Mesenchymal stem cell (in vitro differentiated cells and primary cell): ENCODE measurements around the gene PPP1R36.

ENCODE experiments used
- DNase-seq: peaks from one replicate; pipeline ENCODE4 v3.0.0-alpha.2; 2013
- H2AFZ ChIP-seq: one replicate; pipeline ENCODE4 v1.6.1; 2013; ENCODE audit warnings: low read depth, mild to moderate bottlenecking, control low read depth, inconsistent platforms, low read length, moderate library complexity
- H2AK5ac ChIP-seq: 2 replicates; pipeline ENCODE4 v1.6.1; 2013; ENCODE audit warnings: low read length, moderate library complexity, mild to moderate bottlenecking, inconsistent platforms; ENCODE audit not compliant: severe bottlenecking
- H2BK120ac ChIP-seq: one replicate; pipeline ENCODE4 v1.6.1; 2013; ENCODE audit warnings: low read depth, mild to moderate bottlenecking, inconsistent platforms, low read length, moderate library complexity
- H2BK12ac ChIP-seq, 2 experiments: one replicate each; pipeline ENCODE4 v1.6.1; 2013; ENCODE audit warnings: inconsistent platforms in 2 of 2, low read length in 2 of 2, mild to moderate bottlenecking in 2 of 2, moderate library complexity in 2 of 2, control low read depth in 1 of 2
- H2BK15ac ChIP-seq: one replicate; pipeline ENCODE4 v1.6.1; 2013; ENCODE audit warnings: mild to moderate bottlenecking, low read depth, inconsistent platforms; ENCODE audit not compliant: poor library complexity, severe bottlenecking
- H2BK5ac ChIP-seq: 2 replicates; pipeline ENCODE4 v1.6.1; 2013; ENCODE audit warnings: low read depth, mild to moderate bottlenecking, low read length, control low read depth, inconsistent platforms; ENCODE audit not compliant: poor library complexity, severe bottlenecking
- H3K14ac ChIP-seq, 2 experiments: one replicate each; pipeline ENCODE4 v1.6.1; 2013; ENCODE audit warnings: inconsistent platforms in 2 of 2, low read length in 2 of 2, control low read depth in 1 of 2, mild to moderate bottlenecking in 1 of 2, moderate library complexity in 1 of 2
- H3K18ac ChIP-seq, 2 experiments: one replicate each; pipeline ENCODE4 v1.6.1; 2013; ENCODE audit warnings: inconsistent platforms in 2 of 2, low read length in 2 of 2, control low read depth in 1 of 2, low read depth in 1 of 2, mild to moderate bottlenecking in 1 of 2
- H3K23ac ChIP-seq, 2 experiments: one replicate each; pipeline ENCODE4 v1.6.1; 2013; ENCODE audit warnings: inconsistent platforms in 2 of 2, low read length in 2 of 2, mild to moderate bottlenecking in 2 of 2, moderate library complexity in 2 of 2, control low read depth in 1 of 2
- H3K27ac ChIP-seq: 2 replicates; pipeline ENCODE4 v1.5.1; 2013; ENCODE audit warnings: mild to moderate bottlenecking, moderate library complexity, low read length, control low read depth, inconsistent platforms; ENCODE audit not compliant: poor library complexity, severe bottlenecking
- H3K27me3 ChIP-seq, 2 experiments: 2 replicates each; pipeline versions ENCODE4 v1.6.1 to v1.7.0; 2013; ENCODE audit warnings: low read length in 2 of 2, mild to moderate bottlenecking in 2 of 2, moderate library complexity in 2 of 2, control low read depth in 1 of 2, inconsistent platforms in 1 of 2; ENCODE audit not compliant: control insufficient read depth in 1 of 2, insufficient read depth in 1 of 2
- H3K36me3 ChIP-seq, 2 experiments: 2 replicates each; pipeline versions ENCODE4 v1.6.1 to v1.7.0; 2013; ENCODE audit warnings: low read length in 2 of 2, control low read depth in 1 of 2, inconsistent platforms in 1 of 2, low read depth in 1 of 2, mild to moderate bottlenecking in 1 of 2; ENCODE audit not compliant: insufficient read depth in 2 of 2, control insufficient read depth in 1 of 2
- H3K4ac ChIP-seq, 2 experiments: one replicate each; pipeline ENCODE4 v1.6.1; 2013; ENCODE audit warnings: inconsistent platforms in 2 of 2, low read length in 2 of 2, mild to moderate bottlenecking in 2 of 2, moderate library complexity in 2 of 2, control low read depth in 1 of 2, low read depth in 1 of 2
- H3K4me1 ChIP-seq: 2 replicates; pipeline ENCODE4 v1.6.1; 2013; ENCODE audit warnings: low read depth, low read length, control low read depth; ENCODE audit not compliant: control insufficient read depth, insufficient read depth
- H3K4me2 ChIP-seq: 2 replicates; pipeline ENCODE4 v1.6.1; 2013; ENCODE audit warnings: low read length, mild to moderate bottlenecking, inconsistent platforms; ENCODE audit not compliant: poor library complexity, severe bottlenecking
- H3K4me3 ChIP-seq, 2 experiments: 2 replicates each; pipeline versions ENCODE4 v1.5.1 to v1.7.0; 2013; ENCODE audit warnings: low read length in 2 of 2, mild to moderate bottlenecking in 2 of 2, control low read depth in 1 of 2, low read depth in 1 of 2; ENCODE audit not compliant: insufficient read depth in 1 of 2
- H3K79me1 ChIP-seq: replicated peaks from 2 replicates; pipeline ENCODE4 v1.6.1; 2013; ENCODE audit warnings: mild to moderate bottlenecking, control low read depth, low read length, inconsistent platforms; ENCODE audit not compliant: poor library complexity, severe bottlenecking
- H3K9ac ChIP-seq: 2 replicates; pipeline ENCODE4 v1.7.0; 2013; ENCODE audit warnings: mild to moderate bottlenecking, low read length, moderate library complexity
- H3K9me3 ChIP-seq: 2 replicates; pipeline ENCODE4 v1.7.0; 2013; ENCODE audit warnings: mild to moderate bottlenecking, low read length; ENCODE audit not compliant: control insufficient read depth
- H4K8ac ChIP-seq: one replicate; pipeline ENCODE4 v1.6.1; 2013; ENCODE audit warnings: inconsistent platforms, mild to moderate bottlenecking, low read length, moderate library complexity
- H4K91ac ChIP-seq: one replicate; pipeline ENCODE4 v1.6.1; 2013; ENCODE audit warnings: mild to moderate bottlenecking, low read length, inconsistent platforms
- WGBS: methylation state at CpG from one replicate; pipeline ENCODE4 v1.1.7; 2013; ENCODE audit warnings: mixed read lengths; 5-methylcytosine and 5-hydroxymethylcytosine counted together

PPP1R36 gene

GRCh38 chr14:64611358-64612020 lies 61.7 kb downstream of the PPP1R36 start:
- Histone ChIP-seq H4K91ac (no peak overlapping the region), H3K14ac (peak overlapping the region in 1 of 2 experiments; percentile 36), H3K4me2 (no peak overlapping the region), H2BK15ac (no peak overlapping the region), H2BK5ac (no peak overlapping the region), H3K9ac (peak overlapping the region; percentile 72), H2AFZ (no peak overlapping the region), H3K27me3 (peaks cover 0 to 4% of the 10 kb centered on the region in 2 experiments), H4K8ac (peak overlapping the region; percentile 72), H3K4me3 (no peak overlapping the region), H2BK12ac (peak overlapping the region in 1 of 2 experiments; percentile 93), H3K27ac (peak overlapping the region; percentile 36), H3K4ac (peak overlapping the region in 1 of 2 experiments; percentile 92), H3K4me1 (peaks cover 3% of the 10 kb centered on the region), H3K36me3 (no peaks in the 10 kb centered on the region), H2AK5ac (peak overlapping the region; percentile 80), H3K9me3 (no peaks in the 10 kb centered on the region), H2BK120ac (no peak overlapping the region), H3K18ac (peak overlapping the region; percentile 81 to 92), H3K79me1 (no peaks in the 10 kb centered on the region), H3K23ac (no peak overlapping the region)
- peak; percentile 66 for DNase-seq
- WGBS, result 20% methylated on average over 1 of the region's 1 CpG

DNA sequence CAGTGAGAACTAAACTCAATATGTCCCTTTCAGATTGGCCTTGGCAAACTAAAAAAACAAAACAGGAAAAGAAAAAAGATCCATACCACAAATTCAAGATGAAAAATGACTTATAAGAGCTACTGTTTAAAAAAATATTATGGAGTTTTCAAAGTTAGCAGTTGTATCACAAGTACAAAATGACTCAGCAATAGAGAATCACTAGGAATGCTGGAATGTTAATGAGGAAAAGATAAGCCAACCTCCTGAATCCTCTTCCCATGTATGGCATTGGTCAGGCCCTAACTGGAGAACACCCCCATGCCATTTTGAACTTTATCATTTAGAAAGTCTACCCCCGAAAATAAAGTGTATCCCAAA lies 62.2 kb downstream of the PPP1R36 start:
- no peaks in the 10 kb centered on the region for H3K27me3 ChIP-seq
- H4K8ac ChIP-seq, result no peak overlapping the region
- no peak overlapping the region for H3K23ac ChIP-seq
- H3K9ac ChIP-seq, result peak overlapping the region; percentile 72
- H3K27ac ChIP-seq, result peak overlapping the region; percentile 36
- no peak overlapping the region for H3K14ac ChIP-seq
- no peaks in the 10 kb centered on the region for H3K9me3 ChIP-seq
- no peak overlapping the region for H4K91ac ChIP-seq
- no peak overlapping the region for H2BK15ac ChIP-seq
- DNase-seq, result peak; percentile 71
- no peak overlapping the region for H2AFZ ChIP-seq
- H3K4me3 ChIP-seq, result no peak overlapping the region
- H3K36me3 ChIP-seq, result no peaks in the 10 kb centered on the region
- no peak overlapping the region for H2BK12ac ChIP-seq
- no peak overlapping the region for H3K4me2 ChIP-seq
- H2BK120ac ChIP-seq, result no peak overlapping the region
- no peaks in the 10 kb centered on the region for H3K79me1 ChIP-seq
- H2AK5ac ChIP-seq, result no peak overlapping the region
- H3K4me1 ChIP-seq, result peaks cover 3% of the 10 kb centered on the region
- H3K4ac ChIP-seq, result no peak overlapping the region
- no peak overlapping the region for H2BK5ac ChIP-seq
- WGBS, result no CpG with 5 or more reads among the region's 1 CpG
- H3K18ac ChIP-seq, result no peak overlapping the region

DNA sequence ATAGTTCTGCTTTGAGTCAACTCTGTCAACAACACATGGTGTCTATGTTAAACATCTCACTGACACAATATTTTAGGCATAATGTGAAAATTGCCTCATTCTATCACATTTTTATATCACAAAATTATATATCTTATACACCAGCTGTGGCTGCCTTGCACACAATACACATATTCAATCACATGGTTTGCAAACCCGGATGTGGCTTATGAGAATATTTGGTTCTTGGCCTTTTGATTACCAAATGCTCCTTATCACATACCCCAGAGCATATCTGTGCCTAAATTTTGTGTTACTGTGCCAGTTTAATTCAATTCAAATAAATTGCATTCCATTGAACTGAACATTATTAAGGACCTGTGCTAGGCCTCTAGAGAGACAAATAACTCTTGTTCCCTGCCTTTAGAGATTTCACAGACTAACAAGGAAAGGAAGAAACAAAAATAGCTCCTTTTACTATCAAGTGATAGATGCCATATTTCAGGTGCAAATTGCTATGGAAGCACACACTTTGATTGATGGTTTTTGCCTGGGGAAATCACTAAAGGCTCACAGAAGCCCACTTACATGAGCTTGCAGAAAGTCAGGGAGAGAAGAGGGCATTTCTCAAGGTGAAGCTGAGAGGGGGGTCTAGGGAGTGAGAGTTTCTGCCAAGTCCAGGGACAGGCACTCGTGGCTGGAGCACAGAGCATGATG lies 63.4 kb downstream of the PPP1R36 start:
- Histone ChIP-seq H3K79me1 (no peaks in the 10 kb centered on the region), H3K4me3 (no peak overlapping the region)

DNA sequence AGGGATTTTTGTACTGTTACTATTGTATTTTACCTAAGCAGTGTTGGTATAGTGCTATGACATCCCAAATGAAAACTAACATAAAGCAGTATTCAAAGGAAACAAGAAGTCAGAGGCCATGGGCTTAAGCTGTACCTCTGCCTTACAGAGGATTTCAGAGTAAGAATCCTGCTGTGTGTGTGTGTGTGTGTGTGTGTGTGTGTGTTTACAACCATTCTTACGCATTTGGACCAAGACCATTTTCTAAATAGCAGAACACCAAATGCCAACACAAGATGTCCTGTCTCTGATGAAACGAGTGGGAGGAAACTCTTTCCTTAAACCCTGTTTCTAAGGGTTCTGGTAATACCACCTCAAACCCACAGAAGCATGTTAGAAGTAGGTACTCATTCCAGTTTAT lies 64.4 kb downstream of the PPP1R36 start:
- Histone ChIP-seq H4K8ac (no peak overlapping the region), H2AK5ac (no peak overlapping the region), H3K9ac (no peak overlapping the region), H2AFZ (no peak overlapping the region), H3K36me3 (no peaks in the 10 kb centered on the region), H3K14ac (no peak overlapping the region), H3K4me1 (peaks cover 3% of the 10 kb centered on the region), H2BK5ac (no peak overlapping the region), H3K4me3 (no peak overlapping the region), H4K91ac (no peak overlapping the region), H2BK120ac (no peak overlapping the region), H3K27ac (no peak overlapping the region), H3K4ac (peak overlapping the region in 1 of 2 experiments; percentile 82), H3K18ac (peak overlapping the region in 1 of 2 experiments; percentile 35), H3K9me3 (no peaks in the 10 kb centered on the region), H3K23ac (no peak overlapping the region), H3K79me1 (no peaks in the 10 kb centered on the region), H2BK12ac (peak overlapping the region; percentile 61 to 81), H2BK15ac (no peak overlapping the region), H3K4me2 (no peak overlapping the region), H3K27me3 (no peaks in the 10 kb centered on the region)
- no CpG with 5 or more reads among the region's 2 CpGs for WGBS
- DNase-seq, result peak; percentile 45

More for the DNA sequence above, 63.4 kb downstream of the PPP1R36 start:
- H3K36me3 ChIP-seq, result no peaks in the 10 kb centered on the region
- peak overlapping the region; percentile 92 for H4K91ac ChIP-seq
- H3K9me3 ChIP-seq, result no peaks in the 10 kb centered on the region
- H2BK120ac ChIP-seq, result peak overlapping the region; percentile 79
- no peak overlapping the region for H3K23ac ChIP-seq
- no peak overlapping the region for H2BK15ac ChIP-seq
- H3K27me3 ChIP-seq, result no peaks in the 10 kb centered on the region
- WGBS, result 95% methylated on average over 2 of the region's 2 CpGs
- H4K8ac ChIP-seq, result peak overlapping the region; percentile 80
- H3K4me1 ChIP-seq, result peaks cover 3% of the 10 kb centered on the region
- peak overlapping the region; percentile 75 to 100 for H2BK12ac ChIP-seq
- H3K27ac ChIP-seq, result no peak overlapping the region
- H3K4me2 ChIP-seq, result no peak overlapping the region
- peak overlapping the region; percentile 75 to 92 for H3K4ac ChIP-seq
- no peak overlapping the region for H3K9ac ChIP-seq
- no peak overlapping the region for H2AFZ ChIP-seq
- H3K18ac ChIP-seq, result peak overlapping the region; percentile 61 to 96
- DNase-seq, result no peak
- H2AK5ac ChIP-seq, result peak overlapping the region; percentile 67
- H3K14ac ChIP-seq, result peak overlapping the region in 1 of 2 experiments; percentile 70
- H2BK5ac ChIP-seq, result no peak overlapping the region
